HG02943 (cell line): Measurements from ENCODE around the gene SMPD2.

Source experiments
- ATAC-seq: cut with Tn5 transposase; IDR thresholded peaks from one replicate; pipeline ENCODE4 v1.9.1; 2021; ENCODE audit warnings: mild to moderate bottlenecking, low read depth, moderate library complexity; ENCODE audit not compliant: unreplicated experiment

Gene SMPD2

GRCh38 chr6:109446072-109446471 is 5.5 kb downstream of the SMPD2 start:
- no peak for ATAC-seq

DNA sequence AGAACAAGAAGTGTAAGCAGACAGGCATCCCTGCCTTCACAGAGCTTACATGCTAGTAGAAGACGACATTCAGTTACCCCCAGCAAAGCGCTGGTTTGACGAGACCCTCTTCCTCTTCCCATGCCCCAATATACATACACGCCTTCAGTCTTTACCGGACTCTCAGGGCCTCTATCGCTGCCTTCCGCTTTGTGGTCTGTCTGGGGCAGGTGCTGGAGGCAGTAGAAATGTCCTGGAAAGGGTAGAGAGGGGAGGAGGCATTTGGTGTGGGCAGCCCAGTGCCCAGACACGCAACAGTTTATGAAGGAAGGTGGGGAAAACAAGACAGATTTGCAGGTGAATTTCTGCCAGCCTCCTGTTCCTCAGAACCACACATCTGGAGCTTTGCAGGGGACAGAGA is 6.0 kb downstream of the SMPD2 start:
- no peak for ATAC-seq

DNA sequence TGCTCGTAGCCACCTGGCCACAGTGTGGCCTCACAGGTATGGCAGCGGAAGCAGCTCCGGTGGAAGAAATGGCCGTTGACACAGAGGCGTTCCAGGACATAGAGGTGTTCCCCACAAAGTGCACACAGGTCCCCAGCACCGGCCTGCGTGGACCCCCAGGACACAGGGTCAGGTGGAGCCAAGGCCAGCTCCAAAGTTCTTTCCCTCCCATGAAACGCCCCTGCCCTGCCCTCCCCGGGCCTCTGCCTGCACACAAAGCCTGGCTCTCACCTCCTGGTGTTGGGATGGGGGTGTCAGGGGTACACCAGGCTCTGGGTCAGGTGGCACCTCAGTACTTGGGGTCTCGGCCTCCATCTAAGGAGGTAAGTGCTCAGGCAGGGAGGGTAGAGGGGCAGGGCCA is 6.6 kb downstream of the SMPD2 start:
- no peak for ATAC-seq

DNA sequence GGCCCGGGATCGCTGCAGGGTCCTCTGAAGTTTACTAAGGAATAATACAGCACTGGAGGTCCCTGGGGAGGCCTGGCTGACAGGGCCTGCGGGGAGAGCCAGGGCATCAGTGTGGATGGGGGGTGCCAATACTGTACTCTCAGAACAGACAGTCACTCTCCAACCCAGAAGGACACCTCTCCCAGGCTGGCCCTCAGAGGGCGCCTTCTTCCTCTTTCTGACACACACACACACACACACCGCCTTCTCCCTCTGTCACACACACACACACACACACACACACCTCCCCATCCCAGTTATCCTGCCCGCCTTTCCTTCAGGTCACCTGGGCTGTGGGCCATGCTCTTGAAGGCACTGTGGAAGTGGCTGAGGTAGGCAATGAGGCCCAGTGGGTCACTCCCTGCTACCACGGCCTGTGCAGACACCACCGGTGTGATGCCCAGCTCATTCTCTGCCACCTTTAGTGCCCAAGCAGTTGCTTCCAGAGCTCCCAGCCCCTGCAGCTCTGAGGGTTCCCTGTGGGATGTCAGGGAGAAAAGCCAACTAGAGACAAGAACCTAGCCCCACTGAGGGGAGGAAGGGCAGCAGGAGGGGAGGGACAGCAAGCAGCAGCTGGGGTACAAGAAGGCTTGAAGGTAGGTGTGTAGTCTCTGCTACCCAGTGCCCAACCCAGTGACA is 7.5 kb downstream of the SMPD2 start:
- ATAC-seq: no peak

GRCh38 chr6:109448615-109449014 is 8.1 kb downstream of the SMPD2 start:
- ATAC-seq: no peak

- ATAC-seq: no peak
Measured at GRCh38 chr6:109449064-109449794, 8.7 kb downstream of the SMPD2 start.

- no peak for ATAC-seq
Measured at GRCh38 chr6:109449795-109450673, 9.5 kb downstream of the SMPD2 start.

DNA sequence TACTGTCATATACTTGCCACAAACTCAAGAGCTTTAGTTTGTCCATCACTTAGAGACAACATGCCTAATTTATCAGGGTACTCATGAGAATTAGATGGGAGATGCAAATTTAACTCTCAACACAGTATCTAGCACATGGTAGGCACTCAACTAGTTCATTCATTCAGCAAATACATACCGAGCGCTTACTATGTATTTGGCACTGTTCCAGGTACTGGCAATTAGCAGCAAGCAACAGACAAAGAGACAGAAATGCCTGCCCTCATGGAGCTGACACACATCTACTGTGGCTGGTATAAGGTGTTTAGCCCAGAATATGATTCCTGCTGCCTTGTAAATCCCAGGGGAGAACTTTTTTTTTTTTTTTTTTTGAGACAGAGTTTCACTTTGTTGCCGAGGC is 10.3 kb downstream of the SMPD2 start:
- no peak for ATAC-seq

DNA sequence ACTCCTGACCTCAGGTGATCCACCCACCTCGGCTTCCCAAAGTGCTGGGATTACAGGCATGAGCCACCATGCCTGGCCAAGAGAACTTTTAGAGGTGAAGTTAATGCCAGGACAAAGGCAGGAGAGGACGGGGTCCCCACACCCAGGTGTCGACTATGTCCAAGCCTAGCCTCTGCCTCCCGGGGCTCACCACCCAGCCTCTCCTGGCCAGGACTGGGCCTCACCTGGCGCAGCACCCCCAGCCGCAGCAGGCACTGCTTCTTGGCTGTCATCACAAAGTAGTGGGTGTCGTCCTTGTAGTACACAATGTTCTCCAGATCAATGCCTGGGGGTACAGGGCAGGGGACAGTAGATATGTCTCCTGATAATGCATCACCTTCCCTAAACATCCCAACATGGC is 10.9 kb downstream of the SMPD2 start:
- no peak for ATAC-seq

- no peak for ATAC-seq
Measured at GRCh38 chr6:109452181-109452580, 11.7 kb downstream of the SMPD2 start.

DNA sequence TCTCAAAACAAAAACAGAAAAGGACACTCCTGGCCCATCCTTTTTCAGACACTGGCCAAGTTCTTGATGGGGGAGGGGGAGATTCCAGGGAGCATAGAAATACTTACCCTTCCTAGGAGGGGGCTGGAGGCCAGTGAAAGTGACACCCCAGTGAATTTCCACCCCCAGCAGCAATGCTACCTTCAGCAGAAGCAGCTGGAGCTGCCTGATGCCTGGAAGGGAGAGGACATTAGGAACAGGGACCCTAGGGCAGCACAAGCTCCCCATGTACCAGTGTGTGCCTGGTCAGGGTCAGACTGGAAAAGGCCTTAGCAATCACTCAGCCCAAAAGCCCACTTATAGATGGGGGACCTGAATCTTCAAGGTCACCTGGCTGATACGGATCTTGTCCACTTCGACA is 12.6 kb downstream of the SMPD2 start:
- no peak for ATAC-seq

GRCh38 chr6:109453594-109454495 is 13.3 kb downstream of the SMPD2 start:
- ATAC-seq: no peak

DNA sequence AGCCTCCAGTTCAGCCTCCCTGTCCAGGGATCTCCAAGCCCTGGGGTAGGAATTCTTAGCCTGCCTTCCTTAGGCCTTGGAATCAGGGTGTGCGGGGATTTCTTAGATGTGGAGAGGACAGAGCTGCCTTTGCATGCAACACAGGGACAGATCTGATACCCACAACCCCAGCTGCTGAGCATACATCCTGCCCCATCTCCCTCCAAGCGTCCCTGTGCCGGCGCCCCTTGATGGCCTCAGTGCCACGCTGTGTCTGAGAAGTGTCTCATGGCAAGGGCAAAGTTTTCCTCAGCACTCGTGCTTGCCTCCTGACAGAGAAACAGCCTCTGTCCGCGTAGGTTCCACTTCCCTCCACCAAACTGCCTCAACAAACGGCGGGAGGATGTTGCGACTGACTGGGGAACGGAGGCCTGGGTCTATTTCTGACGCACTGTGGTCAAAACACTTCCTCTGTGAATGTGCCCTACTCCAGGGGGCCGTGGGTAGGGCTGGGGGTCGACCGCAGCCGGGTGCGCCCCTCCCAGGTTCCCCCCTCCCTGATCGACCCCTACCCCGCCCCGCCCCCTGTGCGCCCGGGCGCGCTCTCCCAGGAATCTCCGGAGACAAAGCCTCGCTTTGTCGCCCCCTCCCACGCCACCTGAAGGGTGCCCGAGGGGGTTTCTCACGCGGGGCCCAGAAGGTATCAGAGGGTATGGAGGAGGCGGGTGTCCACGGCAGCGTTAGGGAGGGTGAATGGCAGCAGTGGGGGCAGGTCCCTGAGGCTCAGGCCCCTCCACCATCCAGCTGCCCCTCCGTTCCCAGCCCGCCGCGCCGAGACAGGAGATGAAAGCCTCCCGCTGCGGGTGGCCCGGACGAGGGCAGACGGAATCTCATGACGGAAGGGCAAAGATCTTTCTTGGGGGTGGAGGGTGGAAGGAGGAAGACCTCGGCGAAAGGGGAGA is 14.2 kb downstream of the SMPD2 start:
- ATAC-seq: peak; percentile 30

- peak; percentile 54 for ATAC-seq
Measured at GRCh38 chr6:109455437-109456110, 15.1 kb downstream of the SMPD2 start, which contains the start of gene MICAL1. TSS of gene MICAL1 (minus strand) at chr6:109455772. CDS start at chr6:109454196, 1,576 bp downstream.

GRCh38 chr6:109456111-109456583 is 15.6 kb downstream of the SMPD2 start:
- no peak for ATAC-seq

GRCh38 chr6:109456710-109457561 is 16.4 kb downstream of the SMPD2 start:
- ATAC-seq: no peak

DNA sequence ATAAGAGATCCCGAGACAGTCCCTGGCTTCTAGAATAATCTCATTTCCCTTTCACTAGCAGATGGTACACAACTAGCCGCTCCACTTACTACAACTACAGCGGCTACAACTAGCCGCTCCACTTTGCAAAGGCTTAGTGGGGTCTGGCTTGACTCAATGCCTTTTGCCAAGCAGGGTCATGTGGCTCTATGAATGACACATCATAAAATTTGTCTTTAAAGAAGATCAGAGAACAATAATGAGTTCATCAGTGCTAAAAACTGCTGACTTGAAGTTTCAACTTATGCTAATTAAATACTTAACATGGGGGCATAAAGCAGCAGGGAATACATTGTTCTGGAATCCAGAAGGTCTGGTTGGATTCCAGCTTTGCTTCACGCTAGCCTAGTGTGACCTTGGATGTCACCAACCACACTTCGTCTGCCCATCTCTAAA is 17.1 kb downstream of the SMPD2 start:
- ATAC-seq: no peak
